ENCODE data around the gene MRPS26. TPM values are rescaled to one million over a fixed set of nuclear protein-coding genes. Genes with fewer than 3 reads are reported as not detected.

The MRPS26 gene
- total and polyA plus RNA-seq, 4 donors: 29.8 to 67.8 (median 57.3) TPM

GRCh38 chr20:3031524-3032147, 14.2 kb upstream of the MRPS26 start:
- H3K9me3 ChIP-seq (ENCODE audit: control insufficient read depth in 4 of 4, insufficient read depth in 3 of 4, low read length in 3 of 4): no peaks in the 10 kb centered on the region
- no peak for ATAC-seq (ENCODE audit: insufficient read depth, low FRiP score)
- DNase-seq: no peak
- no peaks in the 10 kb centered on the region for H3K4me1 ChIP-seq (ENCODE audit: control insufficient read depth in 5 of 5, insufficient read depth in 5 of 5, low read length in 5 of 5)
- H3K36me3 ChIP-seq (ENCODE audit: control insufficient read depth in 4 of 4, insufficient read depth in 4 of 4, low read length in 4 of 4): peaks cover 19 to 55% (median 39%) of the 10 kb centered on the region in 4 donors
- H3K27me3 ChIP-seq (ENCODE audit: control insufficient read depth in 3 of 3, insufficient read depth in 3 of 3, low read length in 2 of 3): no peaks in the 10 kb centered on the region
- 93 to 95% methylated on average over 3 of the region's 3 CpGs for WGBS, 2 donors
- no peak for TF ChIP-seq CTCF (IDR thresholded peaks at IDR 0.05; ENCODE audit: control extremely low read depth, extremely low read depth)
- H3K9ac ChIP-seq (ENCODE audit: insufficient read depth in 1 of 2, low read length in 2 of 2): no peak overlapping the region
- H3K4me3 ChIP-seq: no peak overlapping the region
- no peak overlapping the region for H3K27ac ChIP-seq (ENCODE audit: low read depth in 1 of 2, low read length in 1 of 2)

- ATAC-seq (ENCODE audit: insufficient read depth, low FRiP score) (no peak), DNase-seq (no peak)
- Histone ChIP-seq H3K4me3 (no peak overlapping the region), H3K4me1 (ENCODE audit: control insufficient read depth in 5 of 5, insufficient read depth in 5 of 5, low read length in 5 of 5) (no peaks in the 10 kb centered on the region), H3K9me3 (ENCODE audit: control insufficient read depth in 4 of 4, insufficient read depth in 3 of 4, low read length in 3 of 4) (no peaks in the 10 kb centered on the region), H3K9ac (ENCODE audit: insufficient read depth in 1 of 2, low read length in 2 of 2) (no peak overlapping the region), H3K27me3 (ENCODE audit: control insufficient read depth in 3 of 3, insufficient read depth in 3 of 3, low read length in 2 of 3) (no peaks in the 10 kb centered on the region), H3K27ac (ENCODE audit: low read depth in 1 of 2, low read length in 1 of 2) (no peak overlapping the region), H3K36me3 (ENCODE audit: control insufficient read depth in 4 of 4, insufficient read depth in 4 of 4, low read length in 4 of 4) (peaks cover 21 to 55% (median 42%) of the 10 kb centered on the region in 4 donors)
- 93% methylated on average over 8 of the region's 8 CpGs for WGBS, 2 donors
- no peak for TF ChIP-seq CTCF (IDR thresholded peaks at IDR 0.05; ENCODE audit: control extremely low read depth, extremely low read depth)
Measured at GRCh38 chr20:3032624-3033023, 13.2 kb upstream of the MRPS26 start.

GRCh38 chr20:3037654-3038053, 8.2 kb upstream of the MRPS26 start:
- Histone ChIP-seq H3K27ac (ENCODE audit: low read depth in 1 of 2, low read length in 1 of 2) (no peak overlapping the region), H3K9ac (ENCODE audit: insufficient read depth in 1 of 2, low read length in 2 of 2) (no peak overlapping the region), H3K4me1 (ENCODE audit: control insufficient read depth in 5 of 5, insufficient read depth in 5 of 5, low read length in 5 of 5) (peaks cover 0 to 12% (median 9%) of the 10 kb centered on the region in 5 donors), H3K4me3 (no peak overlapping the region), H3K9me3 (ENCODE audit: control insufficient read depth in 4 of 4, insufficient read depth in 3 of 4, low read length in 3 of 4) (no peaks in the 10 kb centered on the region), H3K27me3 (ENCODE audit: control insufficient read depth in 3 of 3, insufficient read depth in 3 of 3, low read length in 2 of 3) (no peaks in the 10 kb centered on the region), H3K36me3 (ENCODE audit: control insufficient read depth in 4 of 4, insufficient read depth in 4 of 4, low read length in 4 of 4) (peaks cover 14 to 55% (median 44%) of the 10 kb centered on the region in 4 donors)
- TF ChIP-seq CTCF (IDR thresholded peaks at IDR 0.05; ENCODE audit: control extremely low read depth, extremely low read depth): no peak
- ATAC-seq (ENCODE audit: insufficient read depth, low FRiP score): no peak
- WGBS, 2 donors: 92 to 93% methylated on average over 3 of the region's 3 CpGs
- no peak for DNase-seq

GRCh38 chr20:3038454-3038853, 7.4 kb upstream of the MRPS26 start:
- Histone ChIP-seq H3K9ac (ENCODE audit: insufficient read depth in 1 of 2, low read length in 2 of 2) (no peak overlapping the region), H3K36me3 (ENCODE audit: control insufficient read depth in 4 of 4, insufficient read depth in 4 of 4, low read length in 4 of 4) (peaks cover 14 to 50% (median 44%) of the 10 kb centered on the region in 4 donors), H3K9me3 (ENCODE audit: control insufficient read depth in 4 of 4, insufficient read depth in 3 of 4, low read length in 3 of 4) (no peaks in the 10 kb centered on the region), H3K27ac (ENCODE audit: low read depth in 1 of 2, low read length in 1 of 2) (no peak overlapping the region), H3K27me3 (ENCODE audit: control insufficient read depth in 3 of 3, insufficient read depth in 3 of 3, low read length in 2 of 3) (no peaks in the 10 kb centered on the region), H3K4me3 (no peak overlapping the region), H3K4me1 (ENCODE audit: control insufficient read depth in 5 of 5, insufficient read depth in 5 of 5, low read length in 5 of 5) (peaks cover 0 to 16% (median 10%) of the 10 kb centered on the region in 5 donors)
- ATAC-seq (ENCODE audit: insufficient read depth, low FRiP score) (no peak), DNase-seq (no peak)
- 93 to 94% methylated on average over 5 of the region's 5 CpGs for WGBS, 2 donors
- TF ChIP-seq CTCF (IDR thresholded peaks at IDR 0.05; ENCODE audit: control extremely low read depth, extremely low read depth): no peak
